A549 (cell line): ENCODE results near the gene SYT5. TPM values are rescaled to one million over a fixed set of nuclear protein-coding genes. Genes with fewer than 3 reads are reported as not detected.
"Not testable (repeated sequence)": the region's sequence is repeated elsewhere in the genome, so short reads cannot be mapped to it uniquely, and the experiment has no call there.

Source experiments
- ATAC-seq, 2 experiments: fragments of 200-7000 bp in 1 of 2; fragments of >200 bp in 1 of 2; cut with Nextera tagmentation in 1 of 2; cut with Tn5 transposase in 1 of 2; 3 replicates each; pipeline versions ENCODE4 v1.8.0 to v1.9.1; 2018 to 2020; ENCODE audit warnings: mild to moderate bottlenecking in 1 of 2, moderate library complexity in 1 of 2
- CTCF ChIA-PET: fragments of 300-600 bp; sonication (Branson Sonifier 250); formaldehyde crosslinking; extraction: SDS; loops from one replicate; lab custom pipeline; 2021; ENCODE audit warnings: antibody characterized with exemption, inconsistent platforms; lab: Yijun Ruan, JAX
- POLR2A ChIA-PET: fragments of 350-600 bp; formaldehyde crosslinking; extraction: SDS; loops from one replicate; lab custom pipeline; 2021; ENCODE audit warnings: antibody characterized with exemption, inconsistent platforms; lab: Yijun Ruan, JAX
- DNase-seq, 2 experiments: peaks; one replicate each; pipeline versions ENCODE4 v3.0.0 to v3.0.0-alpha.2; 2011 to 2016; ENCODE audit warnings: low read depth in 1 of 2, low spot score in 1 of 2
- FAIRE-seq: peaks from 2 replicates; lab custom pipeline; 2011; peaks lifted over from hg19 to GRCh38; lab: Jason Lieb, UNC
- H3K27ac ChIP-seq, 2 experiments: fragments of >200 bp; sonication (Bioruptor Twin); formaldehyde crosslinking; 3 replicates each; pipeline ENCODE4 v1.5.1; 2016 to 2017
- H3K4me1 ChIP-seq: fragments of >200 bp; sonication (Bioruptor Twin); formaldehyde crosslinking; 3 replicates; pipeline ENCODE4 v1.6.1; 2016
- H3K4me2 ChIP-seq: fragments of >200 bp; sonication (Bioruptor Twin); formaldehyde crosslinking; 3 replicates; pipeline ENCODE4 v1.6.1; 2016
- H3K4me3 ChIP-seq: fragments of >200 bp; sonication (Bioruptor Twin); formaldehyde crosslinking; 3 replicates; pipeline ENCODE4 v1.5.1; 2016
- H3K9me3 ChIP-seq: fragments of >200 bp; sonication (Bioruptor Twin); formaldehyde crosslinking; 3 replicates; pipeline ENCODE4 v1.6.1; 2016
- BHLHE40 ChIP-seq: IDR thresholded peaks from 2 replicates; pipeline ENCODE4 v1.6.1; 2012; ENCODE audit warnings: low read depth, low read length, inconsistent platforms
- EHF ChIP-seq: fragments of 250-450 bp; sonication (Bioruptor Pico); IDR thresholded peaks from 2 replicates; pipeline ENCODE4 v1.5.0; 2020; ENCODE audit warnings: mild to moderate bottlenecking
- EP300 ChIP-seq, 2 experiments: fragments of >200 bp; sonication (Bioruptor Twin); formaldehyde crosslinking; IDR thresholded peaks; 2 replicates in 1 of 2; 3 replicates in 1 of 2; pipeline ENCODE4 v1.6.1; 2016 to 2017
- FOSB ChIP-seq: fragments of 250-450 bp; sonication (Bioruptor Pico); IDR thresholded peaks from 2 replicates; pipeline ENCODE4 v1.5.0; 2020; ENCODE audit warnings: mild to moderate bottlenecking, moderate library complexity
- FOSL2 ChIP-seq, 2 experiments: fragments of 450-650 bp in 1 of 2; fragments of >200 bp in 1 of 2; sonication (Bioruptor Twin) in 1 of 2; formaldehyde crosslinking; IDR thresholded peaks; 2 replicates each; pipeline versions ENCODE4 v1.5.0 to v1.6.1; 2016 to 2020; ENCODE audit warnings: mild to moderate bottlenecking in 1 of 2, moderate library complexity in 1 of 2
- GATA3 ChIP-seq: IDR thresholded peaks from 2 replicates; pipeline ENCODE4 v1.6.1; 2012; ENCODE audit warnings: borderline replicate concordance
- JUN ChIP-seq, 2 experiments: fragments of >200 bp; sonication (Bioruptor Twin); formaldehyde crosslinking; IDR thresholded peaks; 2 replicates in 1 of 2; 3 replicates in 1 of 2; pipeline ENCODE4 v1.6.1; 2016 to 2017
- KDM1A ChIP-seq: fragments of 200-600 bp; sonication (generic); IDR thresholded peaks from 2 replicates; pipeline ENCODE4 v1.6.1; 2016; ENCODE audit warnings: low read depth, mild to moderate bottlenecking
- MAZ ChIP-seq: fragments of 150-350 bp; IDR thresholded peaks from 2 replicates; pipeline ENCODE4 v1.6.1; 2014; ENCODE audit warnings: antibody characterized with exemption, low read depth, low read length, borderline replicate concordance
- POLR2AphosphoS2 ChIP-seq: conservative IDR thresholded peaks from 2 replicates; pipeline ENCODE4 v1.6.1; 2012; ENCODE audit warnings: low read length, improper control_type of control experiment, inconsistent platforms
- RAD21 ChIP-seq, 2 experiments: fragments of >200 bp in 1 of 2; sonication (Bioruptor Twin) in 1 of 2; formaldehyde crosslinking in 1 of 2; IDR thresholded peaks in 1 of 2; conservative IDR thresholded peaks in 1 of 2; 2 replicates in 1 of 2; 3 replicates in 1 of 2; pipeline ENCODE4 v1.6.1; 2012 to 2018; ENCODE audit warnings: inconsistent platforms in 1 of 2
- RCOR1 ChIP-seq: fragments of 150-350 bp; IDR thresholded peaks from 2 replicates; pipeline ENCODE4 v1.6.1; 2014; ENCODE audit warnings: antibody characterized with exemption, low read length, low read depth
- ZC3H11A ChIP-seq: fragments of 450-650 bp; IDR thresholded peaks from 2 replicates; pipeline ENCODE4 v1.6.1; 2014; ENCODE audit warnings: antibody characterized with exemption, mild to moderate bottlenecking
- ZFP36 ChIP-seq: fragments of 450-650 bp; IDR thresholded peaks from 2 replicates; pipeline ENCODE4 v1.6.1; 2014; ENCODE audit warnings: borderline replicate concordance; ENCODE audit not compliant: partially characterized antibody
- ZNF302 ChIP-seq: fragments of 250-450 bp; sonication (Bioruptor Pico); IDR thresholded peaks from 2 replicates; pipeline ENCODE4 v1.9.0; 2021; ENCODE audit warnings: inconsistent platforms, mild to moderate bottlenecking, moderate library complexity
- ZSCAN20 ChIP-seq: fragments of 250-450 bp; sonication (Bioruptor Pico); IDR thresholded peaks from 2 replicates; pipeline ENCODE4 v1.8.0; 2022; ENCODE audit warnings: mild to moderate bottlenecking, moderate library complexity
- WGBS: methylation state at CpG from one replicate; pipeline ENCODE4 v1.1.6; 2017; ENCODE audit errors: missing lambda C conversion rate; 5-methylcytosine and 5-hydroxymethylcytosine counted together
- polyA plus RNA-seq, 4 experiments: library from polyadenylated mRNA; depleted of rRNA in 3 of 4; stranded (reverse); fragments of >200 nt; fragmentation: RNase III in 1 of 4; extraction: RNeasy Plus Mini Kit Qiagen cat#74134 plus additional on column Dnase treatment in 1 of 4; gene quantifications; 2 replicates in 3 of 4; 3 replicates in 1 of 4; pipeline ENCODE4 v1.2.3, GENCODE V29; 2011 to 2017
- TF ChIP-seq, protein P1 (sequence below): fragments of >200 bp; sonication (Bioruptor Twin); formaldehyde crosslinking; IDR thresholded peaks from 3 replicates; pipeline ENCODE4 v1.6.1; 2016
- TF ChIP-seq, protein P2 (sequence below): fragments of 250-450 bp; sonication (Bioruptor Pico); IDR thresholded peaks from 2 replicates; pipeline ENCODE4 v1.5.0; 2020; ENCODE audit warnings: low read depth, mild to moderate bottlenecking, moderate library complexity

SYT5 gene
- polyA plus RNA-seq, 2 of the 4 experiments (the other 2 are of a cell fraction), result 0.23 to 0.65 TPM

- H3K4me1 ChIP-seq, result peaks cover 19% of the 10 kb centered on the region
- no peak overlapping the region for H3K4me3 ChIP-seq
- ATAC-seq, result no peak
- no peak overlapping the region for H3K27ac ChIP-seq
- no peak for DNase-seq
- POLR2A ChIA-PET, result no interaction called here
- WGBS, result 95% methylated on average over 9 of the region's 9 CpGs
- TF ChIP-seq ZNF302, result no peak
- TF ChIP-seq JUN (IDR thresholded peaks at IDR 0.05), result 0 out of 5 replicates have a peak, but pooled peaks of 1 of the 2 experiments have one; percentile 2
- TF ChIP-seq, all 56 proteins: peak for 1
- FAIRE-seq, result no peak
- Histone ChIP-seq H3K9me3 (no peaks in the 10 kb centered on the region), H3K4me2 (no peak overlapping the region)
- CTCF ChIA-PET, result interaction anchor here (2.6 kb wide), 1 partner anchor 61 kb away, joined by 8 read pairs; the partner anchor contains the start of gene DNAAF3
These were observed 46.2 kb upstream of the SYT5 start for GRCh38 chr19:55226273-55226672.

DNA sequence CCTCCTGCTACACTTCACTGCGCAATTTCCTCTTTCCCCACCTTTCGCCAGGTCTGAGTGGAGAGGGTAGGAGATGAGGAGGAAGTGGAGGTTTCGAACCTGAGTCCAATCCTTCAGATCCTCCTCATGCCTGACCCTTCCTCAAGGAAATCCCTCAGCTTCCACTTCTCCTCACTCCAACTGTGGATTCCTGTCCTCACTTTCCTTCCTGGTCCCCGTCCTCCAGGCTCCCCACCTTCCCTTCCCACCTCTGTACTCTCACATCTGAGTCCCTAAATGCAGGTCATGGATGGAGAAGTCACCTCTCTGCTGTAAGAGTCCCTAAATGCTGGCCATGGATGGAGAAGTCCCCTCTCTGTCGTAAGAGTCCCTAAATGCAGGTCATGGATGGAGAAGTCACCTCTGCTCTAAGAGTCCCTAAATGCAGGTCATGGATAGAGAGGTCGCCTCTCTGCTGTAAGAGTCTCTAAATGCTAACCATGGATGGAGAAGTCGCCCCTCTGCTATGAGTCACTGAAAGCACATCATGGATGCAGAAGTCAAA lies 45.4 kb upstream of the SYT5 start:
- WGBS, result 84% methylated on average over 7 of the region's 7 CpGs
- peaks cover 19% of the 10 kb centered on the region for H3K4me1 ChIP-seq
- FAIRE-seq, result peak; percentile 18
- ChIA-PET CTCF (no interaction called here), POLR2A (interaction anchor here (0.9 kb wide), 1 partner anchor 55 kb away, joined by 3 read pairs; no protein-coding TSS in a partner anchor)
- H3K4me3 ChIP-seq, result no peak overlapping the region
- no peak for DNase-seq
- no peak for ATAC-seq
- H3K4me2 ChIP-seq, result no peak overlapping the region
- TF ChIP-seq KDM1A (no peak), ZSCAN20 (CRISPR knock-in tag) (no peak), MAZ (no peak), POLR2AphosphoS2 (no peak), ZC3H11A (no peak)
- H3K27ac ChIP-seq, result no peak overlapping the region
- peaks cover 5% of the 10 kb centered on the region; the same call in 2 of the 3 replicates for H3K9me3 ChIP-seq

GRCh38 chr19:55224679-55225414 lies 44.8 kb upstream of the SYT5 start:
- ATAC-seq, FAIRE-seq, H3K27ac ChIP-seq, H3K4me3 ChIP-seq, H3K4me2 ChIP-seq, DNase-seq, CTCF ChIA-PET, H3K9me3 ChIP-seq: not testable (repeated sequence)
- peaks cover 16% of the 10 kb centered on the region for H3K4me1 ChIP-seq
- POLR2A ChIA-PET, result interaction anchor here (0.9 kb wide), 1 partner anchor 55 kb away, joined by 3 read pairs; no protein-coding TSS in a partner anchor
- 89% methylated on average over 9 of the region's 11 CpGs for WGBS

DNA sequence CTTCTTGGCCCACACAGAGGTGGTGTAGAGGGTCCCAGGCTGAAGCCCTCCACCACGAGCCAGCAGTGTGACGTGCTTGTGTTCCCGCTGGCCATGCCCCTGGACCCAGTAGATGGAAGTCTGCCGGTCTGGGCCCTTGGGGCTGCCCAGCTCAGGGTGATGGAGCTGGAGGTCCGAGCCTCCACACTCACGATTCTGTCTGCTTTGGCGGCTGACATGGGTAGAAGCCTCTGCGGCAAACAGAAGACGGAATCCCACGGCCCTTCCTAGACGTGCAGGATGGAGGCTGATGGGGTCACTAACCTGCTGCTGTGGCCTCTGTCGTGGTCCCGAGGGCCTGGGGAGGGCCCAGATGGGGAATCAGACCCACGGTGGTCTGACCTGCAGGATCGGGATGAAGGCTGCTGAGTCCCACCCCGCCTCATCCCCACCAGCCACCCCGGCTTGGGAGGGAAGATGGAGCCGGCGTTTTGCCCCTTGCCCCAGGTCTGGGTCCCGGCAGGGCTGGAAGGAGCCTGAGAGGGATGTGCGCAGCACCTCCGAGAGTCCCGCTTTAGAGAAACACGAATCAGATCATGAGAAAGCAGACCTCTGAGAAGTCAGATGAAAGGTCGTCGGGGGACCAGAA lies 44.1 kb upstream of the SYT5 start:
- 90% methylated on average over 26 of the region's 26 CpGs for WGBS
- Histone ChIP-seq H3K27ac (no peak overlapping the region), H3K9me3 (peaks cover 7% of the 10 kb centered on the region; the same call in 2 of the 3 replicates), H3K4me1 (peaks cover 9% of the 10 kb centered on the region), H3K4me3 (no peak overlapping the region), H3K4me2 (no peak overlapping the region)
- ChIA-PET POLR2A (interaction anchor here (1.0 kb wide), 1 partner anchor 15 kb away, joined by 3 read pairs; no protein-coding TSS in a partner anchor), CTCF (no interaction called here)
- no peak for FAIRE-seq
- peak in 1 of 2 experiments; percentile 5; a peak in 3 of 6 replicates for ATAC-seq
- no peak for DNase-seq
- TF ChIP-seq FOSB, result no peak
- no peak for TF ChIP-seq EP300 (IDR thresholded peaks at IDR 0.05)

DNA sequence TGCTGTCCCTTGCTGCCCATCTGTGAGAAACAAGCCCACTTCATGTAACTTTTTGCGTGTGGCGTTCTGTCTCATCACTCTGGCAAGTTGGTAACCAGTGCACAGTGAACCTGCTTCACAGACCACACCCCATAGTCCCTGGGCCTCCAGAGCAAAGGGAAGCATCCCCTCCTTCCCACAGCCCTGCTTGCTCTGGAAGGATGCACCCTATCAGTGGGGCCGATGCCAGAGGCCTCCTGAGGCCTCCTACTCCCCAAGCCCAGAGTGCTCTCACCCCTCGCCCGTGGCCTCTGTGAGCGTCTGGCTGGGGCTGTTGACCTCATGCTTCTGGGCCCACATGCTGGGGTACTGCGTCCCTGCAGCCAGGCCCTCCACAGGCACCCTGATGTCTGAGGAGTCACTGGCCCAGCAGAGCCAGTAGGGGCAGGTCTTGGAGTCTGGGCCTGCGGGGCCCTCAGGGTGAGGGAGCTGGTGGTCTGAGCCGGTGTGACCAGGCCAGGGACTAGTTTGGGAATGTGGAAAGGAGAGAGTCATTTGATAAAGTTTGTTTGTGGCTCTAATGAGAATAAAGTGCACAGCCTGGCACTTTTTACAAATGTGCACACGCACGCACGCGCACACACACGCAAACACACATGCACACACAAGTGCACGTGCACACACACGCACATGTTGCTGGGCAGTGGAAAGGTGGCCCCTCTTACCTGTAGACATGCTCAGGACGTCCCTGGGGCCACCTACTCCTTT lies 43.4 kb upstream of the SYT5 start:
- peak; percentile 32 to 36; a peak in 5 of 6 replicates for ATAC-seq
- DNase-seq, result no peak
- no peak for FAIRE-seq
- WGBS, result 85% methylated on average over 17 of the region's 17 CpGs
- H3K27ac ChIP-seq, result no peak overlapping the region
- peaks cover 7% of the 10 kb centered on the region; the same call in 2 of the 3 replicates for H3K9me3 ChIP-seq
- no peak overlapping the region for H3K4me3 ChIP-seq
- H3K4me2 ChIP-seq, result no peak overlapping the region
- ChIA-PET POLR2A (interaction anchor here (1.0 kb wide), 1 partner anchor 15 kb away, joined by 3 read pairs; no protein-coding TSS in a partner anchor), CTCF (no interaction called here)
- peaks cover 2% of the 10 kb centered on the region for H3K4me1 ChIP-seq
- no peak for TF ChIP-seq GATA3
- TF ChIP-seq, protein P1, sequence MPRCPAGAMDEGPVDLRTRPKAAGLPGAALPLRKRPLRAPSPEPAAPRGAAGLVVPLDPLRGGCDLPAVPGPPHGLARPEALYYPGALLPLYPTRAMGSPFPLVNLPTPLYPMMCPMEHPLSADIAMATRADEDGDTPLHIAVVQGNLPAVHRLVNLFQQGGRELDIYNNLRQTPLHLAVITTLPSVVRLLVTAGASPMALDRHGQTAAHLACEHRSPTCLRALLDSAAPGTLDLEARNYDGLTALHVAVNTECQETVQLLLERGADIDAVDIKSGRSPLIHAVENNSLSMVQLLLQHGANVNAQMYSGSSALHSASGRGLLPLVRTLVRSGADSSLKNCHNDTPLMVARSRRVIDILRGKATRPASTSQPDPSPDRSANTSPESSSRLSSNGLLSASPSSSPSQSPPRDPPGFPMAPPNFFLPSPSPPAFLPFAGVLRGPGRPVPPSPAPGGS, result no peak
- TF ChIP-seq ZFP36, result no peak
- no peak for TF ChIP-seq FOSL2 (IDR thresholded peaks at IDR 0.05)
- no peak for TF ChIP-seq FOSL2 (CRISPR knock-in tag; IDR thresholded peaks at IDR 0.05)
- no peak for TF ChIP-seq BHLHE40
- TF ChIP-seq, protein P2, sequence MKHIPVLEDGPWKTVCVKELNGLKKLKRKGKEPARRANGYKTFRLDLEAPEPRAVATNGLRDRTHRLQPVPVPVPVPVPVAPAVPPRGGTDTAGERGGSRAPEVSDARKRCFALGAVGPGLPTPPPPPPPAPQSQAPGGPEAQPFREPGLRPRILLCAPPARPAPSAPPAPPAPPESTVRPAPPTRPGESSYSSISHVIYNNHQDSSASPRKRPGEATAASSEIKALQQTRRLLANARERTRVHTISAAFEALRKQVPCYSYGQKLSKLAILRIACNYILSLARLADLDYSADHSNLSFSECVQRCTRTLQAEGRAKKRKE (CRISPR knock-in tag), result no peak
- TF ChIP-seq RAD21 (conservative IDR thresholded peaks at IDR 0.05 in 1 of 2, IDR thresholded peaks at IDR 0.05 in 1 of 2), result no peak
- TF ChIP-seq RCOR1, result no peak
- TF ChIP-seq EHF (CRISPR knock-in tag), result no peak
